ENCODE results near the gene CAMTA1. TPM values are rescaled to one million over a fixed set of nuclear protein-coding genes. Genes with fewer than 3 reads are reported as not detected.

CAMTA1 gene
- polyA plus RNA-seq, 1 donor (not counting 4 experiments of a cell fraction or from before 2014, with no cell fraction given): 51.4 TPM

DNA sequence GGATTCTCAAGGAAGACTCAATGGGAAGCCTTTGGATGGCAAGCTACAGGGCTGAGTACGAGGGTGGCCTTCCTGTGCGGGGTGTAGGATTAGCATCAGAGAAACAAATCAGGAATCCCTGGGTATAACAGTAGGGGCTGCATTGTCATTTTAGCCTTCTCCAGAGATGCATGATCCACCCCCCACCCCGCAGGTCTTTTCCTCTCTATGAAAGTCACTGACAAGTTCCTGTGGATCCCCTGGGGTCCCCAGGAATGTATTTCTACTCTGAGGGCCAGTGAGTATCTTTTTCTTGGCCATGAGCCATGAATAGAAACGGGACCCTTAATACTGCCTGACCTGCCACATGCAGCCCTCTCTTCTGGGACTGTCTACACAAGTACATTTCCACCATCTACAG, 512.9 kb downstream of the CAMTA1 start:
- Histone ChIP-seq H2AFZ (ENCODE audit: control insufficient read depth, low read length) (no peak overlapping the region), H3K4me1 (ENCODE audit: control insufficient read depth, extremely low read depth, insufficient read depth, low read length) (peaks cover 21% of the 10 kb centered on the region), H3K4me2 (ENCODE audit: control insufficient read depth, extremely low read depth, insufficient read depth, low read depth, low read length) (no peak overlapping the region), H3K79me2 (ENCODE audit: control insufficient read depth, insufficient read depth, low read length) (no peaks in the 10 kb centered on the region), H3K27me3 (ENCODE audit: control insufficient read depth, extremely low read depth, insufficient read depth, low read length) (peaks cover 8% of the 10 kb centered on the region), H4K20me1 (ENCODE audit: control insufficient read depth, extremely low read depth, insufficient read depth, low read length) (no peaks in the 10 kb centered on the region), H3K27ac (ENCODE audit: control insufficient read depth, insufficient read depth, low read length) (no peak overlapping the region), H3K9me3 (ENCODE audit: control insufficient read depth, low read depth, low read length) (no peaks in the 10 kb centered on the region), H3K36me3 (ENCODE audit: control insufficient read depth in 2 of 2, extremely low read depth in 1 of 2, insufficient read depth in 2 of 2, low read length in 2 of 2) (no peaks in the 10 kb centered on the region), H3K9ac (ENCODE audit: control insufficient read depth, extremely low read depth, insufficient read depth, low read length) (no peak overlapping the region), H3K9me1 (ENCODE audit: control insufficient read depth, extremely low read depth, insufficient read depth, low read length) (no peaks in the 10 kb centered on the region), H3K4me3 (ENCODE audit: control insufficient read depth in 2 of 3, extremely low read depth in 1 of 3, insufficient read depth in 2 of 3, low read depth in 1 of 3, low read length in 3 of 3) (no peak overlapping the region)
- FAIRE-seq: no peak
- no peak for TF ChIP-seq EZH2 (IDR thresholded peaks at IDR 0.05; ENCODE audit: low read length)
- TF ChIP-seq, protein P1, sequence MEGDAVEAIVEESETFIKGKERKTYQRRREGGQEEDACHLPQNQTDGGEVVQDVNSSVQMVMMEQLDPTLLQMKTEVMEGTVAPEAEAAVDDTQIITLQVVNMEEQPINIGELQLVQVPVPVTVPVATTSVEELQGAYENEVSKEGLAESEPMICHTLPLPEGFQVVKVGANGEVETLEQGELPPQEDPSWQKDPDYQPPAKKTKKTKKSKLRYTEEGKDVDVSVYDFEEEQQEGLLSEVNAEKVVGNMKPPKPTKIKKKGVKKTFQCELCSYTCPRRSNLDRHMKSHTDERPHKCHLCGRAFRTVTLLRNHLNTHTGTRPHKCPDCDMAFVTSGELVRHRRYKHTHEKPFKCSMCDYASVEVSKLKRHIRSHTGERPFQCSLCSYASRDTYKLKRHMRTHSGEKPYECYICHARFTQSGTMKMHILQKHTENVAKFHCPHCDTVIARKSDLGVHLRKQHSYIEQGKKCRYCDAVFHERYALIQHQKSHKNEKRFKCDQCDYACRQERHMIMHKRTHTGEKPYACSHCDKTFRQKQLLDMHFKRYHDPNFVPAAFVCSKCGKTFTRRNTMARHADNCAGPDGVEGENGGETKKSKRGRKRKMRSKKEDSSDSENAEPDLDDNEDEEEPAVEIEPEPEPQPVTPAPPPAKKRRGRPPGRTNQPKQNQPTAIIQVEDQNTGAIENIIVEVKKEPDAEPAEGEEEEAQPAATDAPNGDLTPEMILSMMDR (optimal IDR thresholded peaks at IDR 0.05 in 1 of 3, IDR thresholded peaks at IDR 0.05 in 1 of 3, conservative IDR thresholded peaks at IDR 0.05 in 1 of 3; ENCODE audit: extremely low read depth in 1 of 3, insufficient read depth in 2 of 3, low read length in 3 of 3): no peak
- no peak for DNase-seq (ENCODE audit: low read depth, low spot score)
- dilution Hi-C loops (cut with MboI; ENCODE audit: extremely low pct_ligation_motif_present, low sequenced_read_pairs): no loop called here

DNA sequence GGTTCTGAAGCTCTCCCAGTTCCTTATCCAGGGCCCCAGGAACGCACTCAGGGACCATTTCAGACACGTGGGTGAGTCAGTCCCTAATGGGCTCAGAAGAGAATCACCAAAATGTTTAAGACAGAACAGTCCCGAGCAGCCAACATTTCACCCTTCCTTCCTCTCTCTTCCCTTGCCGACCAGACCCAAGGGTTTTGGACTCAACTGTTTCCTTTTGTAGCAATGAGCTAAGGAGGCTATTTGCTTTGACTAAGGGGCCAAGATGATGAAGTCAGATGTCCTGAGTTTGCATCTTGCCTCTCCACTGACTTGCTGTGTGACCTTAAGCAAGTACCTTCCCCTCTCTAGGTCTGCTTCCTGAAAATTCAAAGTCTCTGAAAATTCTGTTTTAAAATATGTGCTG, 513.5 kb downstream of the CAMTA1 start:
- Histone ChIP-seq H3K4me3 (ENCODE audit: control insufficient read depth in 2 of 3, extremely low read depth in 1 of 3, insufficient read depth in 2 of 3, low read depth in 1 of 3, low read length in 3 of 3) (no peak overlapping the region), H3K27ac (ENCODE audit: control insufficient read depth, insufficient read depth, low read length) (no peak overlapping the region), H4K20me1 (ENCODE audit: control insufficient read depth, extremely low read depth, insufficient read depth, low read length) (no peaks in the 10 kb centered on the region), H2AFZ (ENCODE audit: control insufficient read depth, low read length) (no peak overlapping the region), H3K4me1 (ENCODE audit: control insufficient read depth, extremely low read depth, insufficient read depth, low read length) (peaks cover 21% of the 10 kb centered on the region), H3K27me3 (ENCODE audit: control insufficient read depth, extremely low read depth, insufficient read depth, low read length) (peaks cover 6% of the 10 kb centered on the region), H3K79me2 (ENCODE audit: control insufficient read depth, insufficient read depth, low read length) (no peaks in the 10 kb centered on the region), H3K36me3 (ENCODE audit: control insufficient read depth in 2 of 2, extremely low read depth in 1 of 2, insufficient read depth in 2 of 2, low read length in 2 of 2) (no peaks in the 10 kb centered on the region), H3K9ac (ENCODE audit: control insufficient read depth, extremely low read depth, insufficient read depth, low read length) (no peak overlapping the region), H3K9me1 (ENCODE audit: control insufficient read depth, extremely low read depth, insufficient read depth, low read length) (no peaks in the 10 kb centered on the region), H3K4me2 (ENCODE audit: control insufficient read depth, extremely low read depth, insufficient read depth, low read depth, low read length) (no peak overlapping the region), H3K9me3 (ENCODE audit: control insufficient read depth, low read depth, low read length) (no peaks in the 10 kb centered on the region)
- DNase-seq (ENCODE audit: low read depth, low spot score) (no peak), FAIRE-seq (no peak)
- dilution Hi-C loops (cut with MboI; ENCODE audit: extremely low pct_ligation_motif_present, low sequenced_read_pairs): no loop called here
- TF ChIP-seq, protein P1 (optimal IDR thresholded peaks at IDR 0.05 in 1 of 3, IDR thresholded peaks at IDR 0.05 in 1 of 3, conservative IDR thresholded peaks at IDR 0.05 in 1 of 3; ENCODE audit: extremely low read depth in 1 of 3, insufficient read depth in 2 of 3, low read length in 3 of 3): no peak
- no peak for TF ChIP-seq EZH2 (IDR thresholded peaks at IDR 0.05; ENCODE audit: low read length)

Data from keratinocyte (primary cell).